Neural cell (in vitro differentiated cells): Measurements from ENCODE around the gene TSR2. TPM values are rescaled to one million over a fixed set of nuclear protein-coding genes. Genes with fewer than 3 reads are reported as not detected.

ENCODE experiments used
- H2AFZ ChIP-seq: fragments of 200-600, 300-800 bp; sonication (generic), shearing (Covaris generic); 2 replicates; pipeline ENCODE4 v1.6.0; 2014; ENCODE audit warnings: low read depth, mild to moderate bottlenecking, antibody characterized with exemption, low read length, moderate library complexity
- H3F3A ChIP-seq: fragments of 200-600 bp; shearing (Covaris generic); 2 replicates; pipeline ENCODE4 v1.6.1; 2016; ENCODE audit warnings: mild to moderate bottlenecking, moderate library complexity, mixed read lengths, antibody characterized with exemption, low read length; ENCODE audit not compliant: insufficient read depth, poor library complexity, severe bottlenecking
- H3K27ac ChIP-seq: fragments of 200-600, 300-800 bp; sonication (generic), shearing (Covaris generic); 2 replicates; pipeline ENCODE4 v1.5.1; 2014; ENCODE audit warnings: mild to moderate bottlenecking, low read length, moderate library complexity
- H3K27me3 ChIP-seq: fragments of 300-800, 200-600 bp; sonication (generic), shearing (Covaris generic); 2 replicates; pipeline ENCODE4 v1.6.0; 2014; ENCODE audit warnings: mild to moderate bottlenecking, low read depth, low read length, moderate library complexity; ENCODE audit not compliant: insufficient read depth
- H3K36me3 ChIP-seq: fragments of 300-800, 200-600 bp; sonication (generic), shearing (Covaris generic); 2 replicates; pipeline ENCODE4 v1.5.1; 2014; ENCODE audit warnings: mild to moderate bottlenecking, antibody characterized with exemption, low read length, moderate library complexity; ENCODE audit not compliant: insufficient read depth
- H3K4me2 ChIP-seq: fragments of 300-800, 200-600 bp; sonication (generic), shearing (Covaris generic); 2 replicates; pipeline ENCODE4 v1.6.0; 2014; ENCODE audit warnings: mild to moderate bottlenecking, low read length
- H3K4me3 ChIP-seq: fragments of 300-800, 200-600 bp; sonication (generic), shearing (Covaris generic); 2 replicates; pipeline ENCODE4 v1.5.1; 2014; ENCODE audit warnings: mild to moderate bottlenecking, low read length, moderate library complexity
- H3K79me2 ChIP-seq: fragments of 200-600 bp; shearing (Covaris generic); replicated peaks from 2 replicates; pipeline ENCODE4 v1.6.0; 2014; ENCODE audit warnings: mild to moderate bottlenecking, low read length, moderate library complexity; ENCODE audit not compliant: insufficient read depth
- H3K9ac ChIP-seq: fragments of 300-800, 200-600 bp; sonication (generic), shearing (Covaris generic); 2 replicates; pipeline ENCODE4 v1.6.1; 2016; ENCODE audit warnings: mild to moderate bottlenecking, low read length, mixed read lengths
- H3K9me2 ChIP-seq: fragments of 200-600 bp; shearing (Covaris generic); 2 replicates; pipeline ENCODE4 v1.6.1; 2016; ENCODE audit warnings: mild to moderate bottlenecking, low read length, mixed read lengths; ENCODE audit not compliant: insufficient read depth
- H3K9me3 ChIP-seq: fragments of 200-600, 300-800 bp; sonication (generic), shearing (Covaris generic); 2 replicates; pipeline ENCODE4 v1.6.1; 2016; ENCODE audit warnings: mild to moderate bottlenecking, mixed run types, low read length, moderate library complexity, mixed read lengths
- H4K20me1 ChIP-seq: fragments of 200-600 bp; shearing (Covaris generic); 2 replicates; pipeline ENCODE4 v1.6.1; 2016; ENCODE audit warnings: mild to moderate bottlenecking, mixed run types; ENCODE audit not compliant: insufficient read depth
- CTCF ChIP-seq: fragments of 450-650 bp; IDR thresholded peaks from 2 replicates; pipeline ENCODE4 v1.5.1; 2014; ENCODE audit warnings: antibody characterized with exemption, mild to moderate bottlenecking, moderate library complexity; ENCODE audit not compliant: poor library complexity, severe bottlenecking
- EP300 ChIP-seq: fragments of 450-650 bp; conservative IDR thresholded peaks from 2 replicates; pipeline ENCODE4 v1.6.1; 2014; ENCODE audit warnings: antibody characterized with exemption, mild to moderate bottlenecking, moderate library complexity; ENCODE audit not compliant: poor library complexity, severe bottlenecking
- EZH2 ChIP-seq: fragments of 200-600, 300-800 bp; shearing (Covaris generic), sonication (generic); IDR thresholded peaks from 2 replicates; pipeline ENCODE4 v1.6.1; 2014; ENCODE audit warnings: antibody characterized with exemption, low read length, borderline replicate concordance, mild to moderate bottlenecking; ENCODE audit not compliant: insufficient read depth, poor library complexity, severe bottlenecking
- MXI1 ChIP-seq: fragments of 450-650 bp; conservative IDR thresholded peaks from 2 replicates; pipeline ENCODE4 v1.6.1; 2014; ENCODE audit warnings: antibody characterized with exemption, mild to moderate bottlenecking; ENCODE audit not compliant: poor library complexity, severe bottlenecking
- POLR2AphosphoS5 ChIP-seq: IDR thresholded peaks from 2 replicates; pipeline ENCODE4 v1.6.1; 2012
- RAD21 ChIP-seq: fragments of 450-650 bp; conservative IDR thresholded peaks from 2 replicates; pipeline ENCODE4 v1.6.1; 2014; ENCODE audit warnings: antibody characterized with exemption, mild to moderate bottlenecking, moderate library complexity
- REST ChIP-seq: IDR thresholded peaks from 2 replicates; pipeline ENCODE4 v1.6.1; 2012; ENCODE audit warnings: borderline replicate concordance
- SMC3 ChIP-seq: fragments of 450-650 bp; conservative IDR thresholded peaks from 2 replicates; pipeline ENCODE4 v1.6.1; 2014; ENCODE audit warnings: antibody characterized with exemption, mild to moderate bottlenecking, moderate library complexity; ENCODE audit not compliant: poor library complexity
- TAF1 ChIP-seq: IDR thresholded peaks from 2 replicates; pipeline ENCODE4 v1.6.1; 2012; ENCODE audit warnings: low read depth
- polyA plus RNA-seq: library from polyadenylated mRNA; depleted of rRNA; stranded (reverse); fragments of >200 nt; gene quantifications from 2 replicates; pipeline ENCODE4 v1.2.3, GENCODE V29; 2014

TSR2 gene
- polyA plus RNA-seq, 1 donor from 2014 or later: 27.5 TPM

- TF ChIP-seq MXI1: no peak
- TF ChIP-seq REST: no peak
- TF ChIP-seq EP300: no peak
- no peak for TF ChIP-seq TAF1
- TF ChIP-seq SMC3: no peak
- TF ChIP-seq EZH2: no peak
- no peak for TF ChIP-seq POLR2AphosphoS5
- TF ChIP-seq RAD21: no peak
- no peak for TF ChIP-seq CTCF
- Histone ChIP-seq H3K36me3 (no peaks in the 10 kb centered on the region), H3K9me2 (no peaks in the 10 kb centered on the region), H3F3A (no peaks in the 10 kb centered on the region), H2AFZ (no peak overlapping the region), H3K9me3 (no peaks in the 10 kb centered on the region), H3K27ac (no peak overlapping the region), H3K4me2 (no peak overlapping the region), H3K4me3 (no peak overlapping the region), H3K27me3 (no peaks in the 10 kb centered on the region), H4K20me1 (no peaks in the 10 kb centered on the region), H3K79me2 (no peaks in the 10 kb centered on the region), H3K9ac (no peak overlapping the region)
Measured at GRCh38 chrX:54422168-54422567, 18.0 kb upstream of the TSR2 start.

GRCh38 chrX:54423161-54423888, 16.9 kb upstream of the TSR2 start:
- no peaks in the 10 kb centered on the region for H3K9me3 ChIP-seq
- no peak overlapping the region for H3K4me2 ChIP-seq
- no peaks in the 10 kb centered on the region for H3K27me3 ChIP-seq
- H3K4me3 ChIP-seq: no peak overlapping the region
- no peak overlapping the region for H3K27ac ChIP-seq
- no peaks in the 10 kb centered on the region for H3K9me2 ChIP-seq
- H3K36me3 ChIP-seq: no peaks in the 10 kb centered on the region
- no peaks in the 10 kb centered on the region for H4K20me1 ChIP-seq
- TF ChIP-seq TAF1: no peak
- TF ChIP-seq RAD21: no peak
- no peak for TF ChIP-seq POLR2AphosphoS5
- TF ChIP-seq CTCF: no peak
- TF ChIP-seq SMC3: no peak
- TF ChIP-seq EP300: no peak
- TF ChIP-seq EZH2: no peak
- no peak for TF ChIP-seq REST
- no peak for TF ChIP-seq MXI1
- no peak overlapping the region for H2AFZ ChIP-seq
- H3K9ac ChIP-seq: no peak overlapping the region
- no peaks in the 10 kb centered on the region for H3F3A ChIP-seq
- H3K79me2 ChIP-seq: no peaks in the 10 kb centered on the region
